WTC11 (cell line): Measurements from ENCODE around the gene MOSMO. TPM values are rescaled to one million over a fixed set of nuclear protein-coding genes. Genes with fewer than 3 reads are reported as not detected.

Source experiments
- ATAC-seq: fragments of 200-7000 bp; cut with Tn5 transposase; 2 replicates; pipeline ENCODE4 v1.10.0; 2021; ENCODE audit warnings: mild to moderate bottlenecking, moderate library complexity
- CTCF ChIA-PET: fragments of 300-600 bp; sonication (Branson Sonifier 250); formaldehyde crosslinking; loops from one replicate; lab custom pipeline; 2021; ENCODE audit warnings: antibody characterized with exemption; lab: Charles Lee
- POLR2A ChIA-PET: fragments of 350-600 bp; sonication (Branson Sonifier 250); formaldehyde crosslinking; loops from one replicate; lab custom pipeline; 2021; ENCODE audit warnings: antibody characterized with exemption; lab: Charles Lee
- DNase-seq: peaks from one replicate; pipeline ENCODE4 v3.0.0; 2021; ENCODE audit warnings: low spot score
- H3K27ac Mint-ChIP-seq: 2 replicates; pipeline ENCODE4 v1.8.0; 2021; ENCODE audit warnings: mixed read lengths
- H3K27me3 Mint-ChIP-seq: 2 replicates; pipeline ENCODE4 v1.8.0; 2021; ENCODE audit warnings: low read depth, mild to moderate bottlenecking, moderate library complexity, mixed read lengths
- H3K36me3 Mint-ChIP-seq: 2 replicates; pipeline ENCODE4 v1.8.0; 2021; ENCODE audit warnings: mixed read lengths
- H3K4me1 Mint-ChIP-seq: 2 replicates; pipeline ENCODE4 v1.8.0; 2022; ENCODE audit warnings: mixed read lengths
- H3K4me3 Mint-ChIP-seq: 2 replicates; pipeline ENCODE4 v1.8.0; 2021; ENCODE audit warnings: mild to moderate bottlenecking, moderate library complexity, mixed read lengths
- H3K9me3 Mint-ChIP-seq: 2 replicates; pipeline ENCODE4 v1.8.0; 2021; ENCODE audit warnings: mixed read lengths
- FOXJ3 ChIP-seq: sonication (generic); formaldehyde crosslinking; IDR thresholded peaks from 2 replicates; pipeline ENCODE4 v1.9.0; 2021; ENCODE audit warnings: missing genetic modification reagents, mild to moderate bottlenecking, borderline replicate concordance
- SP1 ChIP-seq: sonication (generic); formaldehyde crosslinking; conservative IDR thresholded peaks from 2 replicates; pipeline ENCODE4 v1.8.1; 2022; ENCODE audit warnings: missing genetic modification reagents
- TEAD4 ChIP-seq: sonication (generic); formaldehyde crosslinking; IDR thresholded peaks from 2 replicates; pipeline ENCODE4 v1.8.0; 2022; ENCODE audit warnings: mild to moderate bottlenecking, missing genetic modification reagents
- USF2 ChIP-seq: sonication (generic); formaldehyde crosslinking; IDR thresholded peaks from 2 replicates; pipeline ENCODE4 v1.8.1; 2023; ENCODE audit warnings: mild to moderate bottlenecking, missing genetic modification reagents, moderate library complexity
- ZNF121 ChIP-seq: sonication (generic); formaldehyde crosslinking; IDR thresholded peaks from 2 replicates; pipeline ENCODE4 v1.8.0; 2023; ENCODE audit warnings: missing genetic modification reagents
- ZNF416 ChIP-seq: fragments of 250-450 bp; sonication (Bioruptor Pico); IDR thresholded peaks from 2 replicates; pipeline ENCODE4 v1.9.0; 2021; ENCODE audit warnings: mild to moderate bottlenecking, inconsistent platforms
- ZNF512 ChIP-seq: sonication (generic); formaldehyde crosslinking; IDR thresholded peaks from 2 replicates; pipeline ENCODE4 v1.8.1; 2022; ENCODE audit warnings: missing genetic modification reagents, borderline replicate concordance
- total RNA-seq: library from RNA; stranded (reverse); gene quantifications from 3 replicates; pipeline ENCODE4 v1.2.3, GENCODE V29; 2021
- TF ChIP-seq, protein P1 (sequence below): fragments of 200-600 bp; IDR thresholded peaks from 2 replicates; pipeline ENCODE4 v1.8.0; 2022; ENCODE audit warnings: antibody characterized with exemption
- TF ChIP-seq, protein P2 (sequence below): sonication (generic); formaldehyde crosslinking; conservative IDR thresholded peaks from 2 replicates; pipeline ENCODE4 v1.8.1; 2022; ENCODE audit warnings: mild to moderate bottlenecking, missing genetic modification reagents
- TF ChIP-seq, protein P3 (sequence below): sonication (generic); formaldehyde crosslinking; IDR thresholded peaks from 2 replicates; pipeline ENCODE4 v1.8.0; 2022; ENCODE audit warnings: missing genetic modification reagents
- TF ChIP-seq, protein P4 (sequence below): sonication (generic); formaldehyde crosslinking; IDR thresholded peaks from 2 replicates; pipeline ENCODE4 v1.8.0; 2023; ENCODE audit warnings: missing genetic modification reagents, mild to moderate bottlenecking, borderline replicate concordance

Gene MOSMO
- total RNA-seq, 1 experiment from 2014 or later, result 10.7 TPM

GRCh38 chr16:22093996-22094395, 86.1 kb downstream of the MOSMO start:
- Mint-ChIP-seq H3K27me3 (no peaks in the 10 kb centered on the region; the same call in 1 of the 2 replicates), H3K9me3 (no peaks in the 10 kb centered on the region), H3K27ac (no peak overlapping the region), H3K4me3 (no peak overlapping the region), H3K36me3 (no peaks in the 10 kb centered on the region), H3K4me1 (peaks cover 19% of the 10 kb centered on the region)
- TF ChIP-seq, protein P1, sequence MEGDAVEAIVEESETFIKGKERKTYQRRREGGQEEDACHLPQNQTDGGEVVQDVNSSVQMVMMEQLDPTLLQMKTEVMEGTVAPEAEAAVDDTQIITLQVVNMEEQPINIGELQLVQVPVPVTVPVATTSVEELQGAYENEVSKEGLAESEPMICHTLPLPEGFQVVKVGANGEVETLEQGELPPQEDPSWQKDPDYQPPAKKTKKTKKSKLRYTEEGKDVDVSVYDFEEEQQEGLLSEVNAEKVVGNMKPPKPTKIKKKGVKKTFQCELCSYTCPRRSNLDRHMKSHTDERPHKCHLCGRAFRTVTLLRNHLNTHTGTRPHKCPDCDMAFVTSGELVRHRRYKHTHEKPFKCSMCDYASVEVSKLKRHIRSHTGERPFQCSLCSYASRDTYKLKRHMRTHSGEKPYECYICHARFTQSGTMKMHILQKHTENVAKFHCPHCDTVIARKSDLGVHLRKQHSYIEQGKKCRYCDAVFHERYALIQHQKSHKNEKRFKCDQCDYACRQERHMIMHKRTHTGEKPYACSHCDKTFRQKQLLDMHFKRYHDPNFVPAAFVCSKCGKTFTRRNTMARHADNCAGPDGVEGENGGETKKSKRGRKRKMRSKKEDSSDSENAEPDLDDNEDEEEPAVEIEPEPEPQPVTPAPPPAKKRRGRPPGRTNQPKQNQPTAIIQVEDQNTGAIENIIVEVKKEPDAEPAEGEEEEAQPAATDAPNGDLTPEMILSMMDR, result no peak
- TF ChIP-seq TEAD4 (CRISPR knock-in tag) (no peak), ZNF416 (CRISPR knock-in tag) (no peak), SP1 (CRISPR knock-in tag) (no peak), FOXJ3 (CRISPR knock-in tag) (no peak)
- ChIA-PET POLR2A (no interaction called here), CTCF (interaction anchor here (0.6 to 4.4 kb wide), 6 partner anchors 11 to 94 kb away, joined by 3 to 56 read pairs (median 3); no protein-coding TSS in a partner anchor)
- DNase-seq (no peak), ATAC-seq (no peak)

DNA sequence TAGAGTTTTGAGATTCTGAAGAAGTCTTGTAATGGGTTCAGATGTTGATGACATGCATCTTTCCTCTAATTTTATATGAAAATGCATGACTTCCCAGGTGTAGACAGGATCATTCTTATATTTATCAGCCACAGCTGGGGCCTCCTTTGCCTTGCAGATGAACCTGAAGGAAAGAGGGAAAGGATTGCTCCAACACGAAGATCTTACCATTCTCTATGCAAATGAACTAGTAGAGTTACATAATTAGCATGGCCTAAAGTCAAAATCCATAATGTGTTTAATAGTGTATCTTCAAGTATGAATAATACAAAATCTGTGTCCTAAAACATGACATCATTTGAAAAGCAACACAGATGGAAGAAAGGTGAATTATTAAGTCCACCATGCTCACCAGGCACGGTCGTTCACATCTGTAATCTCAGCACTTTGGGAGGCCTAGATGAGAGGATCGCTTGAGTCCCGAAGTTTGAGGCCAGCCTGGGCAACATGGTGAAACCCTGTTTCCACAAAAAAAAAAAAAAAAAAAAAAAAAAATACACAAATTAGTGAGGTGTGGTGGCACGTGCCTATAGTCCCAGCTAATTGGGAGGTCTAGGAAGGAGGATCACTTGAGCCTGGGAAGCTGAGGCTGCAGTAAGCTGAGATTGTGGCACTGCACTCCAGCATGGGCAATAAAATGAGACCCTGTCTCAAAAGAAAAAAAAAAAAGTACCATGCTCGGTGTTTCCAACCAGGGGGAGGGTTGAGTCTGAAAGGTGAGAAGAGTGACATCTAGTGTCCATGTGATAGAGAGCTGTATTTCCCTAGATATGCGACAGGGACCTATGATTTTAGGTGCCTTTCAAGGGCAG, 90.7 kb downstream of the MOSMO start:
- Mint-ChIP-seq H3K4me1 (peaks cover 28% of the 10 kb centered on the region), H3K4me3 (no peak overlapping the region), H3K27me3 (no peaks in the 10 kb centered on the region; the same call in 1 of the 2 replicates), H3K9me3 (0 out of 2 replicates have a peak, but pooled peaks cover 3% of the 10 kb centered on the region), H3K27ac (peak overlapping the region; percentile 35; the same call in 1 of the 2 replicates), H3K36me3 (no peaks in the 10 kb centered on the region)
- CTCF ChIA-PET, result interaction anchor here (0.6 to 3.5 kb wide), 47 partner anchors 9 to 1015 kb away, joined by 3 to 69 read pairs (median 4); partner anchors contain the start of gene MOSMO
- TF ChIP-seq ZNF121 (peak; percentile 54; the same call in 1 of the 2 replicates), SP1 (CRISPR knock-in tag) (no peak; the same call in 1 of the 2 replicates)
- POLR2A ChIA-PET, result interaction anchor here (0.6 kb wide), 1 partner anchor 98 kb away, joined by 4 read pairs; no protein-coding TSS in a partner anchor
- DNase-seq, result no peak
- peak; percentile 85 for ATAC-seq

DNA sequence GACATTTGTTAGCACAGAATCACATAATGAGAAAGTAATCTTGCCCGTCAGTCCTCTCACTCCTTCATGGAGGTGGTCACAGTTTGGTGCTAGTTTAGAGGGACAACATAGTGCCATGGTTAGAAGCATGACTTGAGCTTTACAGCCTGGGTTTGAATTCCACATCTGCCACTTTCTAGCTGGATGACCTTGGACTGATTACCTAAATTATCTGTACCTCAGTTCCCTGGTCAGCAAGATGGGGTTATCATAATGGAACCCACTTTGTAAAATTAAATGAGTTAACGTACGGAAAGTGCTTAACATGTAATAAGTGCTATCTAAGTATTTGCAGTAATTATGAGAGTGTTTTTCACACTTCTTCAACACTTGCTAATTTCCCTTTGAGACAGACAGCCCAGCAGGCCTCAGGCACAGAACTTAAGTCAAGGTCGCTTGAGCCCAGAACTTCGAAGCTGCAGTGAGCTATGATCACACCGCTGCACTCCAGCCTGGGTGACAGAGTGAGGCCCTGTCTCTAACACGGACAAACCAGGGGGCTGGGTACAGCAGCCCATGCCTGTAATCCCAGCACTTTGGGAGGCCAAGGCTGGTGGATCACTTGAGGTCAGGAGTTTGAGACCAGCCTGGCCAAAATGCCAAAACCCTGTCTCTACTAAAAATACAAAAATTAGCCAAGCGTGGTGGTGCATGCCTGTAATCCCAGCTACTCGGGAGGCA, 91.5 kb downstream of the MOSMO start:
- no peaks in the 10 kb centered on the region for H3K36me3 Mint-ChIP-seq
- TF ChIP-seq, protein P2, sequence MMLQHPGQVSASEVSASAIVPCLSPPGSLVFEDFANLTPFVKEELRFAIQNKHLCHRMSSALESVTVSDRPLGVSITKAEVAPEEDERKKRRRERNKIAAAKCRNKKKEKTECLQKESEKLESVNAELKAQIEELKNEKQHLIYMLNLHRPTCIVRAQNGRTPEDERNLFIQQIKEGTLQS (CRISPR knock-in tag), result no peak
- TF ChIP-seq, protein P3, sequence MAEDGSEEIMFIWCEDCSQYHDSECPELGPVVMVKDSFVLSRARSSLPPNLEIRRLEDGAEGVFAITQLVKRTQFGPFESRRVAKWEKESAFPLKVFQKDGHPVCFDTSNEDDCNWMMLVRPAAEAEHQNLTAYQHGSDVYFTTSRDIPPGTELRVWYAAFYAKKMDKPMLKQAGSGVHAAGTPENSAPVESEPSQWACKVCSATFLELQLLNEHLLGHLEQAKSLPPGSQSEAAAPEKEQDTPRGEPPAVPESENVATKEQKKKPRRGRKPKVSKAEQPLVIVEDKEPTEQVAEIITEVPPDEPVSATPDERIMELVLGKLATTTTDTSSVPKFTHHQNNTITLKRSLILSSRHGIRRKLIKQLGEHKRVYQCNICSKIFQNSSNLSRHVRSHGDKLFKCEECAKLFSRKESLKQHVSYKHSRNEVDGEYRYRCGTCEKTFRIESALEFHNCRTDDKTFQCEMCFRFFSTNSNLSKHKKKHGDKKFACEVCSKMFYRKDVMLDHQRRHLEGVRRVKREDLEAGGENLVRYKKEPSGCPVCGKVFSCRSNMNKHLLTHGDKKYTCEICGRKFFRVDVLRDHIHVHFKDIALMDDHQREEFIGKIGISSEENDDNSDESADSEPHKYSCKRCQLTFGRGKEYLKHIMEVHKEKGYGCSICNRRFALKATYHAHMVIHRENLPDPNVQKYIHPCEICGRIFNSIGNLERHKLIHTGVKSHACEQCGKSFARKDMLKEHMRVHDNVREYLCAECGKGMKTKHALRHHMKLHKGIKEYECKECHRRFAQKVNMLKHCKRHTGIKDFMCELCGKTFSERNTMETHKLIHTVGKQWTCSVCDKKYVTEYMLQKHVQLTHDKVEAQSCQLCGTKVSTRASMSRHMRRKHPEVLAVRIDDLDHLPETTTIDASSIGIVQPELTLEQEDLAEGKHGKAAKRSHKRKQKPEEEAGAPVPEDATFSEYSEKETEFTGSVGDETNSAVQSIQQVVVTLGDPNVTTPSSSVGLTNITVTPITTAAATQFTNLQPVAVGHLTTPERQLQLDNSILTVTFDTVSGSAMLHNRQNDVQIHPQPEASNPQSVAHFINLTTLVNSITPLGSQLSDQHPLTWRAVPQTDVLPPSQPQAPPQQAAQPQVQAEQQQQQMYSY (CRISPR knock-in tag), result no peak
- no peak for TF ChIP-seq ZNF512 (CRISPR knock-in tag)
- TF ChIP-seq, protein P4, sequence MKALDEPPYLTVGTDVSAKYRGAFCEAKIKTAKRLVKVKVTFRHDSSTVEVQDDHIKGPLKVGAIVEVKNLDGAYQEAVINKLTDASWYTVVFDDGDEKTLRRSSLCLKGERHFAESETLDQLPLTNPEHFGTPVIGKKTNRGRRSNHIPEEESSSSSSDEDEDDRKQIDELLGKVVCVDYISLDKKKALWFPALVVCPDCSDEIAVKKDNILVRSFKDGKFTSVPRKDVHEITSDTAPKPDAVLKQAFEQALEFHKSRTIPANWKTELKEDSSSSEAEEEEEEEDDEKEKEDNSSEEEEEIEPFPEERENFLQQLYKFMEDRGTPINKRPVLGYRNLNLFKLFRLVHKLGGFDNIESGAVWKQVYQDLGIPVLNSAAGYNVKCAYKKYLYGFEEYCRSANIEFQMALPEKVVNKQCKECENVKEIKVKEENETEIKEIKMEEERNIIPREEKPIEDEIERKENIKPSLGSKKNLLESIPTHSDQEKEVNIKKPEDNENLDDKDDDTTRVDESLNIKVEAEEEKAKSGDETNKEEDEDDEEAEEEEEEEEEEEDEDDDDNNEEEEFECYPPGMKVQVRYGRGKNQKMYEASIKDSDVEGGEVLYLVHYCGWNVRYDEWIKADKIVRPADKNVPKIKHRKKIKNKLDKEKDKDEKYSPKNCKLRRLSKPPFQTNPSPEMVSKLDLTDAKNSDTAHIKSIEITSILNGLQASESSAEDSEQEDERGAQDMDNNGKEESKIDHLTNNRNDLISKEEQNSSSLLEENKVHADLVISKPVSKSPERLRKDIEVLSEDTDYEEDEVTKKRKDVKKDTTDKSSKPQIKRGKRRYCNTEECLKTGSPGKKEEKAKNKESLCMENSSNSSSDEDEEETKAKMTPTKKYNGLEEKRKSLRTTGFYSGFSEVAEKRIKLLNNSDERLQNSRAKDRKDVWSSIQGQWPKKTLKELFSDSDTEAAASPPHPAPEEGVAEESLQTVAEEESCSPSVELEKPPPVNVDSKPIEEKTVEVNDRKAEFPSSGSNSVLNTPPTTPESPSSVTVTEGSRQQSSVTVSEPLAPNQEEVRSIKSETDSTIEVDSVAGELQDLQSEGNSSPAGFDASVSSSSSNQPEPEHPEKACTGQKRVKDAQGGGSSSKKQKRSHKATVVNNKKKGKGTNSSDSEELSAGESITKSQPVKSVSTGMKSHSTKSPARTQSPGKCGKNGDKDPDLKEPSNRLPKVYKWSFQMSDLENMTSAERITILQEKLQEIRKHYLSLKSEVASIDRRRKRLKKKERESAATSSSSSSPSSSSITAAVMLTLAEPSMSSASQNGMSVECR (CRISPR knock-in tag), result no peak
- TF ChIP-seq USF2, result no peak
- POLR2A ChIA-PET, result interaction anchor here (0.6 kb wide), 1 partner anchor 99 kb away, joined by 4 read pairs; no protein-coding TSS in a partner anchor
- no peaks in the 10 kb centered on the region; the same call in 1 of the 2 replicates for H3K27me3 Mint-ChIP-seq
- H3K27ac Mint-ChIP-seq, result no peak overlapping the region; the same call in 1 of the 2 replicates
- CTCF ChIA-PET, result interaction anchor here (0.5 to 3.5 kb wide), 48 partner anchors 8 to 1014 kb away, joined by 3 to 69 read pairs (median 4); partner anchors contain the start of gene MOSMO
- DNase-seq (no peak), ATAC-seq (no peak)
- 0 out of 2 replicates have a peak, but pooled peaks cover 3% of the 10 kb centered on the region for H3K9me3 Mint-ChIP-seq
- H3K4me1 Mint-ChIP-seq, result peaks cover 35% of the 10 kb centered on the region
- no peak overlapping the region for H3K4me3 Mint-ChIP-seq
